H1 (cell line): Measurements from ENCODE around the gene OLA1.

Experiments used
- CEBPB ChIP-seq: IDR thresholded peaks from 2 replicates; pipeline ENCODE4 v1.6.1; 2012; ENCODE audit warnings: low read depth, low read length
- CTCF ChIP-seq, 3 experiments: IDR thresholded peaks; 1 replicate in 2 of 3; 2 replicates in 1 of 3; pipeline versions ENCODE4 v1.5.1 to v1.6.1; 2011; ENCODE audit warnings: low read length in 3 of 3, mild to moderate bottlenecking in 3 of 3, inconsistent platforms in 2 of 3, low read depth in 1 of 3, moderate library complexity in 1 of 3; ENCODE audit not compliant: insufficient read depth in 1 of 3; ENCODE audit errors: control extremely low read depth in 1 of 3
- EP300 ChIP-seq, 2 experiments: IDR thresholded peaks; 1 replicate in 1 of 2; 2 replicates in 1 of 2; pipeline ENCODE4 v1.6.1; 2011 to 2012; ENCODE audit warnings: low read depth in 2 of 2, low read length in 2 of 2, mild to moderate bottlenecking in 2 of 2, borderline replicate concordance in 1 of 2, inconsistent platforms in 1 of 2, moderate library complexity in 1 of 2
- EZH2 ChIP-seq: fragments of 200-600 bp; sonication (generic); IDR thresholded peaks from 2 replicates; pipeline ENCODE4 v1.7.1; 2012; ENCODE audit warnings: low read depth, mild to moderate bottlenecking, moderate library complexity, low read length, inconsistent platforms; ENCODE audit not compliant: severe bottlenecking
- POLR2A ChIP-seq, 2 experiments: IDR thresholded peaks; 1 replicate in 1 of 2; 2 replicates in 1 of 2; pipeline ENCODE4 v1.6.1; 2011; ENCODE audit warnings: low read depth in 2 of 2, low read length in 2 of 2, mild to moderate bottlenecking in 2 of 2; ENCODE audit errors: control extremely low read depth in 1 of 2
- POLR2AphosphoS5 ChIP-seq: IDR thresholded peaks from 2 replicates; pipeline ENCODE4 v1.6.1; 2011; ENCODE audit warnings: low read depth, low read length
- RFX5 ChIP-seq: IDR thresholded peaks from 2 replicates; pipeline ENCODE4 v1.6.1; 2011; ENCODE audit warnings: low read depth, low read length, improper control_type of control experiment, borderline replicate concordance
- RNF2 ChIP-seq: fragments of 200-900, 300-1000 bp; sonication (generic); IDR thresholded peaks from 2 replicates; pipeline ENCODE4 v1.7.1; 2016; ENCODE audit warnings: borderline replicate concordance, low read depth, mild to moderate bottlenecking, antibody characterized with exemption, low read length; ENCODE audit not compliant: poor library complexity, severe bottlenecking; ENCODE audit errors: missing control alignments
- SIN3A ChIP-seq, 2 experiments: IDR thresholded peaks in 1 of 2; conservative IDR thresholded peaks in 1 of 2; 2 replicates each; pipeline ENCODE4 v1.6.1; 2011 to 2012; ENCODE audit warnings: low read length in 2 of 2, improper control_type of control experiment in 1 of 2, low read depth in 1 of 2, mild to moderate bottlenecking in 1 of 2
- SIRT6 ChIP-seq: IDR thresholded peaks from one replicate; pipeline ENCODE4 v1.7.1; 2012; ENCODE audit warnings: low read length, inconsistent platforms
- SP4 ChIP-seq: IDR thresholded peaks from 2 replicates; pipeline ENCODE4 v1.6.1; 2012; ENCODE audit warnings: low read length, inconsistent platforms
- TBP ChIP-seq: IDR thresholded peaks from 2 replicates; pipeline ENCODE4 v1.6.1; 2011; ENCODE audit warnings: low read depth, low read length, improper control_type of control experiment
- ZNF274 ChIP-seq: IDR thresholded peaks from 2 replicates; pipeline ENCODE4 v1.7.0; 2012; ENCODE audit warnings: low read length, borderline replicate concordance; ENCODE audit errors: extremely low read depth

GRCh38 chr2:174240097-174240496, 8.2 kb downstream of the OLA1 start:
- no peak for TF ChIP-seq EP300 (IDR thresholded peaks at IDR 0.05; ENCODE audit: borderline replicate concordance in 1 of 2, low read depth in 2 of 2, low read length in 2 of 2)
- TF ChIP-seq POLR2AphosphoS5: no peak
- TF ChIP-seq CTCF (IDR thresholded peaks at IDR 0.05; ENCODE audit: control extremely low read depth in 1 of 3, insufficient read depth in 1 of 3, low read depth in 1 of 3, low read length in 3 of 3): no peak
- no peak for TF ChIP-seq POLR2A (IDR thresholded peaks at IDR 0.05; ENCODE audit: control extremely low read depth in 1 of 2, low read depth in 2 of 2, low read length in 2 of 2)
- TF ChIP-seq TBP: no peak
- no peak for TF ChIP-seq EZH2
- TF ChIP-seq SIRT6: no peak
- no peak for TF ChIP-seq RFX5
- no peak for TF ChIP-seq SP4
- TF ChIP-seq SIN3A (conservative IDR thresholded peaks at IDR 0.05 in 1 of 2, IDR thresholded peaks at IDR 0.05 in 1 of 2; ENCODE audit: low read depth in 1 of 2, low read length in 2 of 2): no peak
- TF ChIP-seq ZNF274: no peak
- TF ChIP-seq RNF2: no peak
- TF ChIP-seq CEBPB: no peak
